NCI-H774 (cell line): ENCODE results near the gene ALK.

Experiments used
- DNase-seq: peaks from one replicate; lab custom pipeline; 2025; lab: John Stamatoyannopoulos, UW

ALK gene

DNA sequence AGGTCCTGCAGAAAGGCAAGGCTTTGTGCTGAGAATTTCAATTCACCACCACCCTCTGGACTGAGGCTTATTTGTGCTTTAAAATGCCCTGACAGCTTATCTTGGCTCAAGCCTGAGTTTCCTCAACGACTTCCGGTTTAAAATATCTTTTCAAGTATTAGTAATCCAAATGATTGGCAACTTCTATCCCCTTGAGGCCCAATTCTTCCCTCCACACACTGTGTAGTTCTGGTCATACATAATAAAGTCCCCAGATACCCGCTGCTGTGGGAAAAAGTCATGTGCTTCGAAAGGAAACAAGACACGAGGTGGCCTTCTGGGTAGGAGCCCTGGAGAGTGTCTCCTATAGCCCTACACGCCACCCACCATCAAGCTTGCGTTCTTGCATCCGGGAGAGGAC is 393.4 kb downstream of the ALK start:
- no peak for DNase-seq

DNA sequence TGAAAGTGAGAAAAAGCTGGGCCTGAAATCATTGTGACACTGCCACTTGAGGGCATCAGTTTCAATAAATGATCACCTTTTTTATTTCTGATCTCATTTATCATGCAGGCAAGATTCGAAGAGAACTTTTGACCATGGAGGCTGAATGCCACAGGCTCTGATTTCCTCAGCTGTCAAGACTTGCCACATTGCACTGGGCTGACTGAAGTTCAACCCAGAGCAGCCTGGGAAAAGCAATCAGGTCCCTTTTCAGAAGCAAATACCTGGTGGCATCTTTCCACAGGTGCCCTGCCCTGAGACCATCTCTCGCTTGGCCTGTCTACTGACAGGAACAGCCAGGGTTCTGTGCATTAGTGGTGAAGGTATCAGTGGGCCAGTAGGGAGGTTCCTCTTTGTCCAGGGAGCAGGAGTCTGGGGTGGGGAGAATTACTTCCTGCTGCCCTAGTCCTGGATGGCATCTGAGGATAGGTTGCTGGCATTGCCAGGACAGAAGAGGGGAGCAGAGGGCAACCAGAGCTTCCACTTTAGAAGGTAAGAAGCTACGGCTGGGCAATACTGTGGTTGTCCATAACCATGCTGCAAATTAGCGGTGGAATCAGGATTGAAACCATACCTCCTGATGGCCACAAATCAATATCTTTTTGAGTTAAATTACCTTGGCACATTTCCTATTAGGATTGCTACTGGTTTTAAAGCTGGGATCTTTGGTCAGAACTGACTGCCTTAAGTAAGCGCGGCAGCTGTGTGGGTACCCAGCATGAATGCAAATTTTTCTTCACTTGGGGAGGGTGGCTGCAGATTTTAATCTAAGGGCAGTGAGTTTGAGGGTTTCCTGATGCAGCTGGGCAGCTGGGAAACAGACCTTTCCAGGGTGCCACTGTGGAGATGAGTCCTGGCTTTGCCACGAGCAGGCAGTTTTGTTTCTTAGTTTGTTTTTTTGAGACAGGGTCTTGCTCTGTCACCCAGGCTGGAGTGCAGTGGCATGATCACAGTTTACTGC is 394.5 kb downstream of the ALK start:
- DNase-seq, result no peak

DNA sequence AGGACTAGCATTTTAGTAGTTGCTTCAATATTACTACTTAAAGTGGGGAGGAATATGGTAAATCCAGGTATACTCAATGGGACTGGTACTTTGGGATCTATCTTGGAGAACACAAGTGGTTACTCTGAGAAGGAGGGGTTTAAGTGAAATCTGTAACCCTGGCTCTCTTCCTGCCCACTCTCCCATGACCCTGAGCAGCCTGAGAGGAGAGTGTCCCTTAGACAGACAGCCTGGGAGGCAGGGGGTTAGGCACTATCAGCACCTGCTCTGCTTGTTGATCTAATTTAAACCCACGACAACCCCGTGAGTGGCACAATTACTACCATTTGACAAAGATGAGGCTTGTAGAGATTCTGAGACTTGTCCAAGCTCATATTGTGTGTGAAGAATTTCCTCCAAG is 395.5 kb downstream of the ALK start:
- no peak for DNase-seq

DNA sequence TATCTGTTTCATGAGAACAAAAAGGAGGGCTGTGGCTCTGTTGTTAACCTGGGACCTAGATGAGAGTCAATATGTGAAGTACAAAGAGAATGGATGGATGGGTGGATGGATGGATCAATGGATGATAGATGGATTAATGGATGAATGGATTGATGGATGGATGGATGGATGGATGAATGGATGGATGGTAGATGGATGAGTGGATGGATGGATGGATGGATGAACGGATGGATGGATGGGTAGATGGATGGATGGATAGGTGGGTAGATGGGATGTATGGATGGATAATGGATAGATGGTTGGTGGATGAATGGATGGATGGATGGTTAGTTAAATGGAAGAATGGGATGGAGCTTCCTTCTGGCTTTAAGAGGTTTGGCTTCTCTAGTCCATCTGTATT is 396.7 kb downstream of the ALK start:
- no peak for DNase-seq

DNA sequence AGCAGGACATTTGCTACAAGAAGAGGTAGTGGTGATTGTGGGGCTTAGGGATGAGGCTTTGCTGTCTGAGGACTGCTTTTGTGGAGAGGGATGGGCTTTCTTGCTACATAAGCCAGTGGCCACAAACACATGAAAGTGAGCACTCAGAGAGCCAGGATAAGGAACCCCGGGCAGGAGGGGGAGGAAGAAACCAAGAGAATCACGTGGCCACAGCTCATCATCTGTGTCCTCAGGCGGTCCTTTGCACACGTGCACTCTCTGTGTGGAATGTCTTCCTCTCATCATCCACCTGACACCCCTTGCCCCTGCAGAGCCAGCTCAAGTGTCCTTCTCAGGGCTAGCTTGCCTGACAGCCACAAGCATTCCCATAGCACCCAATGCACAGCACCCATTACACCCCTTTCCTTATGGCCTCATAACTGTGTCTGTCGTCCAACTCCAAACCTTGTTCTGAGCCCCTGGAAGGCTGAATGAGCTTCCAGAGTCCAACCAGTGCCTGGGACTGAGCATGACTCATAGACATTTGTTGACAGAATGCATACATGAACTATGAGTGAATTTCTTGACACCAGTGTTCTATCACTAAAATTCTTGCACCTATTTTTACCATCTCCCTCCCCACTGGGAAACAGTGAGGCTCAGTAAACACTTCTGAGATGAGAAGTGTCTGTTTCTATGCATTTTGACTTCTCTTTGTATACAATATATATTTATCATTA is 398.3 kb downstream of the ALK start:
- DNase-seq, result no peak

DNA sequence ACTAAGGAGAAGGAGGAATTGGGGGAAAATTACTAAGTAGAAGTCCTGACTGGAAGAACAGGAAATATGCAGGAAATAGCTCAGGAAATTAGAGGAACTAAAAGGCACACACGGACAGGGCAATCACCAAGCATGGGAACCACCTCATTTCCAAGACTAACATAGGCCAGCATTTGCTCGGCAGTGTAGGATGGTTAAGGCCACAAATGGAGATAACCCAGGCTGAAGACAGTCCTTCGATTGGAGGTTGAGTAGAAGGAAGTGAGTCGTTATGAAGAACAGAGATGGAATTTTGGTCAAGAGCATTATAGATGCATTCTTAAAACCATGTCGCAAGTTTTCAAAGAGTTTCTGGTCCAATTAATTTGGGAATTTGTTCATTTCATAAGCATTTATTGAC is 401.4 kb downstream of the ALK start:
- no peak for DNase-seq

DNA sequence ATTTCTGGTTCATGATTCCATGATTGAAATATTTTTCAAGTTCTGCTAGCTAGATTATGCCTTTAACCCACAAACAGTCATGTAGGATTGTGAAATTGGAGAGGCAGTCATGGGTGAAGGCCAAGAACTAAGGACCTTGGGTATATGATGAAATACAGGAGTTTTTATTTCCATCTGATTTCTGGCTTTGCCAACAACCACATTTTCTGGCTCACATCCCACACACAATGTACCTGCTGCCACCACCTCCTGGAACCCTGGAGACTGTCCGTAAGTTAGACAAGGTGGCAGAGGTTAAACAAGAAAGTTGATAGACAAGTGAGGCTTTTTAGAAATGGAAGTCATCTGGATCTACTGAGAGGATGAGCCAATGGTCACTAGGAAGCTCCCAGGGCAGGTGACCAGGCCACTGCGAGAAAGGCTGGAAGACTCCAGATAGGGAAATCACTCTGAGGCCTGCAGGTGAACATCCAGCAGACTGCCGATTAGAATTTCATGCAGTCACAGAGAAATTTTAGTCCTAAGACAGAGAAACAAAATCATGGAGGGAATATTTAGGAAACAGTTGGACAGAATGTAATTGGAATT is 402.0 kb downstream of the ALK start:
- no peak for DNase-seq

DNA sequence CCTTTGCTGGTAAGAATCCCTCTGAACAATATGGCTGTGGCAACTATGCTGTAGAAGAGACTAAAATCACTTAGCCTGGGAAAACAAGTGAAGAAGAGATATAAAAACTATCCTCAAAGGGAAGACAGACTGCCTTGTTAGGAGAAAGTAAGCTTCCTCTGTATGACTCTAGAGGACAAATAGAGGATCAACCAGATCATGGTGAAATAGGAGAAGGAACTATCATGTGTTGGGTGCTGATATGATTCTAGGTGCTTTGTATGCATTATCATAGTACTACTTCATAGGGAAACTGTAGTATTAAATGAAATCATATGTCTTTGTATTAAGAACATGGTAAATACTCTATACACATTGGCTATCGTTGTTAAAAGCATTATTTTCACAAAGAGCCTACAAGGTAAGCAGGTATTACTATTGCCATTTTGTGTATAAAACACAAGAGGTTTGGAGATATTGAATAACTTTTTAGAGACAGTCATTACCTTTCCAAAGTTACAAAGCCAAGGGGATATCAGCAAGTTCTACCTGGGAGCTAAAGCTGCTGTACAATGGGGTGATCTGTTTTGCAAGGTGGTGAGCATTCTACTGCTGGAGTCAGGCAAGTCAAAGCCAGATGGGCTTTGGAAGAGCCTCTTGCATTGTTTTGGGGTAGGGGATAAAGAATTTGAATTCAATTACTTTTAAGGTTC is 402.6 kb downstream of the ALK start:
- no peak for DNase-seq

DNA sequence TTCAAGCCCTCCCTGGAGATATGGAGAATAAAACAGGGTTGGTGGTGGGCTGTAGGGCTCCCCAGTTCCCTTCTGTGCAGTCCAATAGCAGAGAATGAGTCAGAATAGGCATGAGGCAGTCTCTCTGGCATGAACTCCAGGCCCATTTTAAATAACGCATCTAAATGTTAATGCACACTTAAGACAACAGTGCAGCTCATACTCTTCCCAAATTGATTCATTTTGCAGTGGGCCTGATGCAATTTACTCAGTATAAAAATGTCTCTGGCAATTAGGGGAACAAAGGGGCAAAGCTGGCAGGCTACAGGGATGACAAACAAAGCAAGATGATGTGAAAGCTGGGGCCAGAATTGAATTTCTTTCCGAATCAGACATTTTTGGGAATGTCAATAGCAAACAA is 403.4 kb downstream of the ALK start:
- DNase-seq, result no peak

DNA sequence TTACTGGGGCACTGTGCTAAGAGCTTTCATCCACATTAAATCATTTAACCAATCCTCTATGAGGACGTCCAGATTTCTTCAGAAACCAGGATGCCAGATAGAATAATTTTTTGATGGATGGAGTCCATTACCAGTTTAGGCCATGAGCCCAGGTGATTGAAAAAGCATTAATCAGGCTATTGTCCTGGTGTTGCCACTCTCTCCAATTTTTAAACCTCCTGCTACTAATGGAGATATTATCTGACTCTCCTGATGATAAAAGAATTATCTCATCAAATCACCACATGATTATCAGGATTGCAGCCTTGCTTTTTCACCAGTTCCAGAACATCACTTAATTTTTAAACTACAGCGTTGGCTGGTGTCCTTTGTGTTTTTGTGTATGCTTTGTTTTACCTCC is 404.0 kb downstream of the ALK start:
- no peak for DNase-seq

DNA sequence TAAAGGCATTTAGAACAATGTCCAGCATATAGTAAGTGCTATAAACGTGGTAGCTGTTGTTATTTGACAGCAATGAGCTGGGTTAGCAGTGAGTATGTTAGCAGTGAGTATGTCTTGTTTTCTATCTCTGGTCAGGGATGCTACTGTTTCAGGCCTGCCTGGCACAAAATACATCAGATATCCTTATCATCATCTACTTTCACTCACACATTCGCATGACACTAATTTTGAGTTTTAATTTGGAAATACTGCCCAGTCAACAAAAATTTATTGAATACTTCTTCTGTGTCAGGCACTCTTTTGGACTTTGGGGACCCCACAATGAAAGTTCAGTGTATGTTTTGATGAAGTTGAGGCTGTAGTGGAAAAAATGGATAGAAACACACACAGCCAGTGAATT is 404.6 kb downstream of the ALK start:
- DNase-seq, result no peak

DNA sequence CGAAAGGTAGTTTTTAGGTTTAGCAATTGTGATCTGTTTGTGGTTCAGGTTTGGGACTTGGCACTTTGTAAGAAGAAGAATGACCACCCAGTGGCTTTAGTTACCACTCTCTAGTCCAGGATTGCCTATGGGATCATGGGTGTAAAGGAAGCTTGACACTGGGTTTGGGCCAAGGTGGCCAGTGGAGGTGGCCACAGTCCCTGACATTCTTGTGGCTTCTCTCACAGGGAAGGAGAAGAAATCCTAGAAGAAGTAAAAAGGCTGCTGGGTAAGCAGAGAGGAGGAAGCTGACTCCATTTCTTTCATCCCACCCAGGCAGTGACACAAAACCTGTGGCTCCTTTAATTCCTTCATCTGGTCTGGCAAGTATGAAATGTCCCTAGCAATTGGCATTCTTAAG is 411.5 kb downstream of the ALK start:
- no peak for DNase-seq

DNA sequence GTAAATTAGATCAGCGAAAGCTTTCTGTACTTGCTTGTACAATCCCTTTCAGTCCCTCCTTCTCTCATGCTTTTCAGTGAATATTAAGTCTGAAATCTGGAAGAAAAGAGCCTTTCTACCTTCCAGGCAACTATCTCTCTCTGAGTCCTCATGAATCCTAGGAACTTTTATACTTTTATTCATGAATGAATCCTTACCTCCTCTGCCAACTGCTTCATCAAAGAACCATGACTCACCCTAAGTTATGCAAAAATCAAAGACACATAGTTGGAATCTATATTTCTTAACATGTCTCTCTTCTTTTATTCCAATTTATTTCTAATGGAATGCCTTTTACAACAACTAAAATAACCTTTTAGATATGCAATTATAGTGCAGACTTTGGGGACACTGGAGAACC is 412.0 kb downstream of the ALK start:
- DNase-seq, result no peak

DNA sequence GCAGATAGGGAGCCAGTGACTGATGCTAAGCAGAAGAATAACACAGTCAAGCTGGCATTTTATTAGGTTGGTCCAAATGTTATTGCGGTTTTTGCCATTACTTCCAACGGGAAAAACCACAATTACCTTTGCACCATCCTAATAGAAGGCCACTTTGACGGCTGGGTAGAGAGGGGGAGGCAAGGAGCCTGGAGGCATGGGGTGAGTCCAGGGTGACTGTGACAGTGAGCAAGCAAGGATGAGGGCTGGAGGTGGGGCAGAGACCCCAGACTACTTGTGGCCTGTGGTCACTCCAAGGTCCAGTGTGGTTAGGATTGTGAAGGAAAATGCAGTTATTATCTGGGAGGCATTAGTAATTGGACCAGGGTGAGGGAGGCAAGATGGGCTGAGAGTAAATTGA is 416.6 kb downstream of the ALK start:
- no peak for DNase-seq

DNA sequence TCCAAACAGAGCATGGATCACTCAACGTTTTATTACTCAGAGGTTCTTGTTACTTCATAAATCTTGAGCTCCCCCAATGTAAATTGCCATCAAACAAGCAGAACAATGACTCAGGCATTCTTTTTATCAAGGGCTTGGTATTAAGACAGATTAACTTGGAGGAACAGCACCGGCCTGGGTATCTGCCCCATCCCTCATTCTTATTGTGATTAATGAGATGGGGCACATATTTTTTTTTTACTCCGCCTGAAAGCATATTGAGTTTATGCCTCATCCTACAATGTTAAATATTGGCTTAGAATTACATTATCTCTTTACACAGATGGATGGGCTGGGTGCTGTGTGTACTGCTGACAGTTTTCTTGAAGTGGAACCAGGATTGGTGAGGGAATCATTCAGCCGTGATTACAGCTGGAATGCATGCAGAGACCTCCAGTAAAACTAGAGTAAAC is 418.9 kb downstream of the ALK start:
- DNase-seq, result no peak

DNA sequence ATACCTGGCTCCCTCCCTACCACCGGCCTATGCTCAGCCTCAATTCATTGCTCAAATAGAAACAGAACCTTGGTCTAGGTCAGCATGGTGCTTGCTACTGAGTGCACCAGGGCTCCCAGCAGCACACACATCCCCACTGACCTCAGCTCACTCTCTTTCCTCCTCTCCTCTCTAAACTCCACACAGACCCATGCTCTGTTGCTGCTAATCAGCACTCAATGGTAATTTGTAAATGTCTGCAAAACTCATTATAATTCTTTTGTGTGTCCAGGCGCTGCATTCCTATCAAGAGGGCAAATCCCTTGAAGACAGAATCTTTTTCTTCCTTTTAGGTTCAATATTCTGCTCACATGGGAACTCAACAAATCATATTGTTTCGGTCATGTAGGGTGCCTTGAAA is 424.0 kb downstream of the ALK start:
- DNase-seq, result no peak

DNA sequence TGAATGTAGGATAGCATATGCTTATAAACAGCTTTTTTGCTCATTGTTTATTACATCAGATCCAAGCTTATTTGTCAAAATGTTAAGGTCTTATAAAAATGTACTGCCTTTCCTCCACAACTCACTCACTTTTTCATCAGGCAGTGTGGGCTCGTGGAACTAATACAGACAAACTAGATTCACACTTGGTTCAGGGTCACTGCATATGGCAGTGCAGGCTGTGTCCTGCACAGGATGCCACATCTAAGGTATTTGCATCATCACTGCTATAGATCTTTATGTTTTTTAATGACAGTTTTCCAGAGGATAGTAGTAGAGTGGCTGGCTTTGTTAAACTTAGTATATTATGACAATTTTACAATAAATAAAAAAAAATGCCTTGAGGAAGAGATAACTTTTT is 425.2 kb downstream of the ALK start:
- DNase-seq, result no peak

DNA sequence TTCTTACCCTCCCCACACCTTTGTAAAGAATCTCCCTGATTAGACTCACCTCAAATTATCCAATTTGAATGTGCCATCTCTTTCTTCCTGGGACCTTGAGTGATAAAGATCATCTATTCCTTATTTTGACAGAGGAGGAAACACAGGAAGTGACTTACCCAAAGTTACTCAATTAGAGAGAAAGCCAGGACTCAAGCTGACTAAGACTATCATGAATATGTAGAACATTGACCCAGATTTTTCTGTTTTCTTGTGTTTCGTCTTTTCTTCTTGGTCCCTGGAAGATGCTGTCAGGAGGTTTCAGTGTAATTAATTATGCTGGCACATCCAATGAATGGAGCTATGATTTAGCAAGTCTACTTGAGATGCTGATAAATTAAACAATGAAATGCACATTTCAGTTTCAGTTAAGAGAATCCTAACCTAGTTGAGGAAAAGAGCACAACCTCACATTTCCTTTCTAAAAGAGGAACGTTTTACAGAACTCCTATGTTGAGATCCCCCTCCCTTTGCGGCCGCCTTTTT is 425.8 kb downstream of the ALK start:
- no peak for DNase-seq

DNA sequence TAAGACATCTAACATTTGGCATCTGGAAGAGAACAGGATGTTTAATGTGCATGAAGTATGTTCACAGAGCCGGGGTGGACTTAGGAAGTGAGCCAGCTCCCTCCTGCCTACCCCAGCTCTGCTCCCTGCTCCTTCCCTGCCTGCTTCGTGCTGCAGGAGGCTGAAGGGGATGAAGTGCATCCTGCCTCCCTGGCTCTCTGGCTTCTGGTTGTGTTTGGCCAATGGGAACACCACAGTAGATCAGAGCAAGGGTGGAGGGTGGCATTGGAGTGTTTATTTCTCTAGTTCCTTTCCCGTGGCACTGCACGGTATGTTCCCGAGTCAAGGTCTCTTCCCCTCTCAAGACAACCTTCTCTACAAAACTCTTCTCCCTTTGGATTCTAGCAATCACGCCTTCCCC is 426.3 kb downstream of the ALK start:
- DNase-seq, result no peak

DNA sequence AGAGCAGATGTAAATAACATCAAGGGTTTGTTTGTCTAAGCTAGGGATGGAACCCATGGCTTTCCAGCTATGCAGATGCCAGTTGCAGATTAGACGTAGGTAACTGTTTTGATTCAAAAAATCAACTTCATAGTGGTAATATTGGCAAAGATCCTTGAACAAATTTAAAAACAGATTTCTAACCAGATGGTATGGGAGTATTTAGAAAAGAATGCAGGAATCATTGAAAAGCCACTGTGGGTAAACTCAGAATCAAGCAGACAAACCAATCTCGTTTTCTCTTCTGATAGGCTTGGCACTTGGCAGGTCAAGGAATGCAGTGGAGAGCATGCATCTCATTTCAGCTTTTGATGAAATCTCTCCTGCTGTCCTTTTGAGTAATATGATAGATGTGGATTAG is 428.7 kb downstream of the ALK start:
- no peak for DNase-seq

DNA sequence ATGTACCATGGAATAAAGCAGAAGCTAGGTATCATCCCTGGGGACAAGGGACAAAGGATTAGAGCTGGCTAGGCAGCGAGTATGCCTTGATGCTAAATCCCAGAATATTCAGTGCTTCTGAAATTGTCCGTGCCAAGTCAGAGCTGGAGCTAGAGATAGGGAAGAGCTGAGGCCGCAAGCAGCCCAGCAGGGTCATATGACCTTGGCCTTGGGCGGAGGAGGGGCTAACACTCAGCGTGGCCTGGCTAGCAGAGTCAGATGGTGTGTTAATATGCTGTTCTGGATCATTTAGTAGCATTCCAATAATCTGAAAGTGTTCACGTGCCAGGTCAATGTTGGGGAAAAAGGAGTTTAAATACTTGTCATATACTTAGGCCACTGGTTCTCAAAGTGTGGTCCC is 431.3 kb downstream of the ALK start:
- no peak for DNase-seq

DNA sequence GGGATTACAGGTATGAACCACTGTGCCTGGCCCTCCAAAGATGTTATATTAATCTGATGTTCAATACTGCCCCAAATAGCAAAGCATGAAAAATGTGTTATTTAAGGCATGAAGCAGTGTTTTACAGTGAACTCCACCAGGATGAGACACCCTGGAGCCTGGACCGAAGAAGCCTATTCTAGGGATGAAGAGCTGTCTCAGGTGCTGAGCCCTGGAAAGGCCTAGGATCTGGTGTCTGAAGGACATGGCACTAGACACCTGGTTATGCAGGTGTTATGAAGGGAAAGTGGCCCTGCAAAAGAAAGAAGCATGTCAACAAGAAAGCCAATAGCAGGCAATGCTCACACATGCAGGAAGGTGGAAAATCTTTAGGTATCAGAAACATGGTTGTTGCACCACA is 431.8 kb downstream of the ALK start:
- no peak for DNase-seq
